COLO668 (cell line): ENCODE measurements around the gene IFI27L2.
"Not testable (repeated sequence)": the region's sequence is repeated elsewhere in the genome, so short reads cannot be mapped to it uniquely, and the experiment has no call there.

Experiments used
- DNase-seq: peaks from one replicate; lab custom pipeline; 2025; ENCODE audit not compliant: unreplicated experiment; lab: John Stamatoyannopoulos, UW

Gene IFI27L2, protein sequence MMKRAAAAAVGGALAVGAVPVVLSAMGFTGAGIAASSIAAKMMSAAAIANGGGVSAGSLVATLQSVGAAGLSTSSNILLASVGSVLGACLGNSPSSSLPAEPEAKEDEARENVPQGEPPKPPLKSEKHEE

DNA sequence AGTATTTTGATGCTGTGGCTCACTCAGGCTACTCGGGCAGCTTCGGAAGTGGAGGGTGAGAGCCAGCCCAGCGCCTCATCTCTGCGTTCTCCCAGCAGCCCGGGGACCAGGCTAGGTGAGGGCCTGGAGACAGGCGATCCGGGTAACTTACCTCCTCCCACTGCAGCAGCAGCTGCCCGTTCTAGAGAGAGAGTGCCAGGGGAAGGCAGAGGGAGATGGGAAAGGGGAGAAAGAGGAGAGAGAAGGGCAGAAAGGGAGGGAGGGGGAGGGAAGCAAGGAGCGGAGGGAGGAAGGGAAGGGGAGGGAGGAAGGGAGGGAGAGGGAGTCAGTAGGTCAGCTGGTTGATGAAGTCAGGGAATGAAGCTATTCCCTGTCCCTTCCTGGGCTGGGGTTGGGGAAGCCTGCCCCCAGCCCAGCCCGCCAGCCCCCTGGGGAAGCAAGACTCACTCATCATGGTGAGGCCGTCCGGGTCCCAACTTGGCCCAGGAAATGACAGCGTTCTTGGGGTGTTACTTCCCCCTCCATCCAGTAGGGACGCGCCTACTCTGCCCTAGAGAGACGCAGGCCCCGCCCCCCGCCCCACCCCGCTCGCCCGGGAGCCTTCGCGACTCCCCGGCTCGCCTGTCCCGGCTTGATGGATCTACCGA, at the start of gene IFI27L2:
TSS of gene IFI27L2 (minus strand) at position 494 of the 647 bp plus-strand sequence. CDS start at position 454, 40 bp downstream.
- DNase-seq: peak; percentile 77

DNA sequence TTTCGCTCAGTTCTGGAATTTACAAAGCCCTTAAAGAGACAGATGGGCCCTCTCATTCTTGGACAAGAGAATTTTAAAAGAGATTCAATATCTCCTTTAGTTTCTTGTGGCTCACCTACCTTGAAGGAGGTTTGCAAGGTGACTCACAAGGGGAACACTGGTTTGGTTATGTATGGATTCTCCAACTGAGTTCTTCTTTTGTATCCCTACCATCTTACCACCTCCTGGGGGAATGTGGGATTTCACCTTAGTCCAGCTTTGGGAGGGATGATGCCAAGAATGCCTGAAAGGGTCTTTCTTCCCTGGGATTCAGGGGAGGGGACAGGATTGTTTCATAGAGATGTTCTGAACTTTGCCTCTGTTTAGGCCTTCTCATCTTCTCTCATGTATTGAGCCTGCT, 48.4 kb upstream of the IFI27L2 start:
- DNase-seq: no peak

DNA sequence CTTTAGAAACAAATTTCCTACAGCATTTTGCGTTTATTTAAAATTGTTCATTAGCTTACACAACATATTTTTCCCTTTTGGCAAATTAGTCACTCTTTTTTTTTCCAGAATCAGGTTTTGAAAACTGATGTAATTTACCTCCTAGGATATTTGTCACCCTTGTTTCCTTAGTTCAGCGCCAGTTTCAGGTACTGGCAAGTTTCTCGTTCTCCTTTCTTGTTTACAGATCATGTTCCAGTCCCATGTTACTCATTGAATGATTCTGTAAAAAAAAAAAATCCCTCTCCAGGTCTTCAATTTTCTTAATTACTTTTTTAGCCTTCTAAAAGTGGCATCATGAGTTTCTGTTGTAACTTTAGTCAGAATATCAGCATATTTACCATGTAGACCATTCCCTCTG, 47.4 kb upstream of the IFI27L2 start:
- DNase-seq: no peak

DNA sequence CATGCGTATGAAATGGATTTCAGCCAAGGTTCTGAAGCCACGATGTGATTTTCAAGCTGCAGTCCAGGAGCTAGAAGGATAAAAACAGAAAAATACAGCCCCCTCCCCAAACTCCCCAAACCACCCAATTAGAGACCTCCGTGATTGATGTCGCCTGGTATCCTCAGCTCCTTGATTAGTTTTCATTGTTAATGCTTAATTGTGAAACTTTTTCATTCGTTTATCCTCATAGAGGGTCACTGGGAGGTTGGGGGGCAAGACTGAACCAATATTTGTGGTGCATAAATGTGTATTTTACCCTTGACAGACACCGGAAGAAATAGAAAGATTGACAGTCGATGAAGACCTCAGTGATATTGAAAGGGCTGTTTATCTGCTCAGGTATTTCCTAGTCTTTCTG, 46.3 kb upstream of the IFI27L2 start:
- no peak for DNase-seq

DNA sequence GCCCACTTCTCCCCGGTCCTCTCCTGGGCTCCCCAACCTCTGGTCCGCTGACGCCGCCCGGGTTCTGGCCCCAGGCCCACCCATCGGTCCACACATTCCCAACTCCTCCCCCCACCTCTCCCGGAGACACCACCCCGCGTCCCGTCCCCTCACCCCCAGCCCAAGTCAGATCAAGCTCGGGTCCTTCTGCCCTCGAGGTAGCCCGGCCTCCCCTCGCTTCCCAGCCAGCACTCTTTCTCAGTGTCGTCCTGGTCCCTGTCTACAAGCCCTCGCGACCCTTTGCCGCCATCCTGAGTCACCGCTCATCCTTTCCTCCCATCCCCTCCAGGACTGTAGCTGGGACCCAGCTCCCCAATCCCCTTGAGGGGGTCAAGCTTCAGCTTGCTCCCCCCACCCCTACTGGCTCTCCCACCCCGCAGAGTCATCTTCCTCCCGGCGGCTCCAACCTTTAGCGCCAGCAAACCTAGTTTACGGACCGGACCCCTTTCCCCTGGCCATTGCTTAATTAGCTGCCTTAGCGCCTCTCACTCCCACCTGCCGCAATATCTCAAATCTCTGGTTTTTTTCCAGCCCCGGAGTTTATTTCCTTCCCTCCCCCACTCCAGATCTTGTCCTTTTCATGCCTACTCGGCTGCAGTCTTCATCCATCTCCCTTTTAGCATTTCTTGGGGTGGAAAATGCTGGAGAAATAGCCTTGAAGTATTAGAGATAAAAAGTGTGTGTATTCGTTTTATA, 45.8 kb upstream of the IFI27L2 start:
- no peak for DNase-seq

DNA sequence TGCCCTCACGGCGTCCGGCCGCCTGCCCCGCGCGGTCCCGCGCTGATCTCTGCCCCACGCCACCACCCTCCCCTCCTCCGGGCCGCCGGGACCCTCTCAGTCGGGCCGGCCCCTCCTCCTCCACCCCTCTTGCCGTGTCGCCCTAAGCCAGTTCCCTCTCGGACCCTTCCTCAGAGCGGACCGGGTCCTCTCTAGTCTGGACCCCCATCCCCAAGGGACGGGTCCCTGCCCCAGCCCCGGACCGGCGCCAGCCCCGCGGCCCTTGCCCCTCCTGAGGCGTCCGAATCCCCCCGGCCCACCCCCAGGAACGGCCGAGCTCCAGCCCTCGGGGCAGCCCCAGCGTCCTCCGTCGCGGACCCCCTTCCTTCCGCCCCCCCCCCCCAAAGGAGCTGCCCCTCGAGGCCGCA, 45.2 kb upstream of the IFI27L2 start:
- no peak for DNase-seq

DNA sequence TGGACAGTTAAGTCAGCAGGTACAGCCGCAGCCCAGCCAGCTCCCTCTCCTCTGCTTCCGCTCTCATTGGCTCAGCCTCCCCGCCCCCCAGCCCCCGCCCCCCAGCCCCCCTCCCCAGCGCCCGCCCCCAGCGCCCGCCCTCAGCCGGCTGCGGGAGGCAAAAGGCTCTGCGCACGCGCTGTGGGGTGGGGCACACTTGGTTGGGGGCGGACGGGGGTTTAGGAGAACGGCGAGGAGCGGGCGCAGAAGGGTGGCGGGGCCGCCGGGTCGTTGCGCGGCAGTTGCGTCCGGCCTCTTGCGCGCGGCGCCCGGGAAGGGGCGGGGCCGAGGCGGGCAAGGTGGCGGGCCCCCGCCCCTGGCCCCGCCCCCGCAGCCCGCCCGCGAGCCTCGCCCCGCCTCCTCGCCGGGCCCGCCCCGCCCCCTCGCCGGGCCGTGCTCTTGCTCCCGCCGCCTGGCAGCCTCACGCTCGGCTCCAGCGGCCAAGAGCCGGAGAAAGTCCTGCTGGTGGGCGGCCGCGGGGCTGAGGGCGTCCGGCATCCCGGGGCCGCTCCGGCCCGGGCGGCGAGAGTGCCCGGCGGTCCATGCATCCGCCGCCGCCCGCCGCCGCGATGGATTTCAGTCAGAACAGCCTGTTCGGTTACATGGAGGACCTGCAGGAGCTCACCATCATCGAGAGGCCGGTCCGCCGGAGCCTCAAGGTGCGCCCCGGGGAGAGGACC, 44.6 kb upstream of the IFI27L2 start, which contains the start of gene PPP4R4:
TSS of gene PPP4R4 (plus strand) at position 438 of the 719 bp plus-strand sequence. CDS start at position 582, 144 bp downstream.
- peak; percentile 91 for DNase-seq

DNA sequence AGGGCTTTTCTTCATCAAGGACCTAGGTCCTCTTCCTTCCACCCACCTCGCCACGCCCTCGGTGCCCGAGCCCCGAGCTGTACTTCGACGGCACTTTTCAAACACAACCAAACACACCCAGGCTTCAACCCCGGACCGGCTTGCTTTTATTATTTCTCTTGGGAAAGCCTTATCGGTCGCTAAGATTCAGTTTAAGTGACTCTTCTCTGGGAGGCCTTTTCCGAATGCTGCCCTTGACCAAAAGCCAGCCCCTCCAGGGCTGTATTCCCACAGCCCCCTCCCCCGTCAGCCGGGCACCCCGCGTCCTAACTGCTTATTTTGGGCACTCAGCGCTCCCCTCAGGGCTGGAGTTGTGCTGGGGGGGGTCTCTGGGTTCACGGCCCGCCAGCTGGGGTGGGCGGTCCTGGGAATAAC, 44.1 kb upstream of the IFI27L2 start:
- no peak for DNase-seq

DNA sequence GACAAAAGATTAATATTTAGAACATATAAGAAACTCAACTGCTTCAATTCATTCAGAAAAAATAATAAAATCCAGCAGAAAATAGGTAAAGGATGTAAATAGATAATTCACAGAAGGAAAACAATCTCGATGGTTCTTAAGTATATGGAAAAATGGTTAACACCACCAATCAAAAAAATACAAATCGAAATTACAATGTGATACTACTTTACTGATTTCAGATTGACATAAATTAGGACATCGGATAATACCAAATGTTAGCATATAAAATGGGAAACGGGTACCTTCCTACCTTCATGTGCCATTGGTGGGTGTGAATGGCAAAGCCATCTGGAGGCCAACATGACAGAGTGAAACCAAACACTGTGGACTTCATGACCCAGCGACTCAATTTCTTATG, 43.1 kb upstream of the IFI27L2 start:
- DNase-seq: no peak

DNA sequence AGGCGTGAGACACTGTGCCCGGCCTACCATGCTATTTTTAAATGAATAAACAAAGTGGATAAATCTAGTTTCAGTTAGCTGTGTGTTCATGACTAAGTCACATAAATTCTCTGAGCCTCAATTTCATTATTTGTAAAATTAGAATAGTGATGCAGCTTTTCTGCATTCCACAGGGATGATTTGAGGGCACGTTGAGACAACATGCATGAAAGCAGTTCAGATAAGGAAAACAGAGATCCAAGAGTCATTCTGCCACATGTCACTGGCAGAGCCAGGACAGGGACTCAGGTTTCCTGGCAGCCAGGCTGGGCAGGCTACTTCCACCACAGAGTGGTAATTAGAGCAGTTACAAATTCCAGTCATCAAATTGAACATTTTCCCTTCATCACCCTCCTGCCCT, 41.8 kb upstream of the IFI27L2 start:
- DNase-seq: no peak

DNA sequence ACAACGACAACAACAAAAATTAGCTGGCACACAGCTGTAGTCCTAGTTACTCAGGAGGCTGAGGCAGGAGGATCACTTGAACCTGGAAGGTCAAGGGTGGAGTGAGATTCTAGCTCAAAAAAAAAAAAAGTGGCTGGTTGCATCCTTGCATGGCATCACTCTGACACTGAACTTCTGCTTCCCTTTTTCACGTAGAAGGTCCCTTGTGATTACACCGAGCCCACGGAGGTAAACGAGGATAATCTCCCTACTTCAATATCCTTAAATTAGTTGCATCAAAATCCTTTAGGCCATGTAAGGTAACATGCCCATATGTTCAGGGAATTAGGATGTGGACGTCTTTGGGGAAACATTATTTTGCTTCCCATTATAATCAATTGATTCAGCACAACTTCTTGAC, 40.7 kb upstream of the IFI27L2 start:
- no peak for DNase-seq

DNA sequence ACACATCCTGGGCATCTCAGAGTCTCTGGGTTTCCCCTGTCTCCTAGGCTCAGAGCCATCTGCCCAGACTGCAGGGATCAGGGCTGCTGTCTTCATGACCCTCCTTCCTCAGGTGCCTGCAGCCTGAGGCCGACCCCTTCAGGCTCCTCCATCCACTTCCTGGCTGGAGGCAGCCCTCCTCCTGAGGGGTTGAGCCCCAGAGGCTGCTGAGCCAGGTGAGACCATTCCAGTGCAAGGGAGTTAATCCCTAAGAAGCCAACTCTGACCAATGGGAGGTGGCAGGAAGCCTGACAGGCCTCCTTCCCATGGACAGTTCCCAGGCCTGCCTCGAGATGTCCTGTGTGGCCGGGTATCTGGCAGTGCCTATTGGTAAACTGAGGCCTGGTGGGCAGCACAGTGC, 36.3 kb upstream of the IFI27L2 start:
- DNase-seq: no peak

DNA sequence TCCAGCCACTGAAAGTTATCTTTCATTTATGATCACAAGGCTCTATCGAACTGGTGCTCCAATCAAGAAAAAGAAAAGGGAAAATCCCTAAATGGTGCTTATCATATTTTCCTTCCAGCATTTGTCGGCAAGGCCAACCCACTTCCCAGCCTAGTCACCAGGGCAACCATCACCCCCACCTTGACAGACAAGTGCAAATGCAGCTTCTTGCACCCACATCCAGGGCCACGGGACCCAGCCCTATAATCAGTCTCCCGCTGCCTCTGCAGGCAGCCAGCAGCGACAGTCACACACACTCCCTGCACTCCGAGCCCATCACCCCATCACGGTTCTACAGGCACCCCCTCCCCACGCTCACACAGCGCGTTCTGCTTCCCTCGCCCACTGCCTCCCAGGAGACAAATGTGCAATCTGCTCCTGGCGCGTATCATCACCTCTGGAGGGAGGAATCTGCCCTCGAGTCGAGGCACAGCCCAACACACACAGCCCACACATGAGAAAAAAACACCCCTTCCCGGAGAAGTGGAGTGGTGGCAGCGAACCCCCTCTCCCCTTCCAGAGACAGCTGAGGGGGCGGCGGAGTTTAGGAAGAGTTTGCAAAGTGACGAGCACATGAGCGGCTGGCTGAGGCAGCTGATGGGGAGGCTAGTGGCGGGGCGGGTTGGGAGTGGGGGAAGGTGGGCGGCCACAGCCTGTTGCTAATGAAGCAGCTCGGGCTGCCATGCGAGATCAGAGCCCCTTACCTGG, 35.5 kb upstream of the IFI27L2 start:
- DNase-seq: no peak

DNA sequence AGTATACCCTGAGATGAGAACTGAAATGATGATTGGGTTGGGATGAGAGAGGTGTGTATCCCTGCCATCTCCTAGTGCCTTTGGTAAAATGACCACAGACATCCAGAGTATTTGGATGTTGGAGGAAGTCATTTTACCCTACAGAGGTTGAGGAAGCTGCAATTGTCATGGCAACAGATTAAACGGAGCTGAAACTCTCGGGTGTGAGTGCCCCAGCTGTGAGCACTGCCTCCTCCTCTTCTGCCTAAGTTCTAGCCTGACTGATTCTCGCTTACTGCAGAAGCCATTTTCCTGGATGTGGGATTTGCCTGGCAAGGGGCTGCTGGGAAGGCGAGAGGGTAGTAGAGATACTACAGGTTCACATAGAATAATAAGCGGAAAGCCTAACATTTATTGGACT, 34.4 kb upstream of the IFI27L2 start:
- no peak for DNase-seq

DNA sequence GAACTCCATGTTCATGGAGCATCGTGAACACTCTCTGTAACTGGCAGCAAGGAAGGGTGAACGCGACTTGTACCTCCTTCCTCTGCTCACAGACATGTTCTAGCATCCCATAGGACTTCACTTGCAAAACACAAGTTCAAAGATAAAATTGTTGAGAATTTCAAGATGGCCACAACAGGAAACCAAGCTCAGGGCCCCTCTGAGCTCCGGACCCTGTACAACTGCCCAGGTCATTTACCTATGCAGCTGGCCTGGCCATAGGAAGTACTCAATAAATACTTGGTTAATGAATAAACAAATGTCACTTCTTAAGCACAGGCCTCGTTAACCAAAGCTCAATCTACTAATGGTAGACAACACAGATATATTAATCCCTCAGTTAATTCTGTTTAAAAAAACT, 33.1 kb upstream of the IFI27L2 start:
- no peak for DNase-seq

DNA sequence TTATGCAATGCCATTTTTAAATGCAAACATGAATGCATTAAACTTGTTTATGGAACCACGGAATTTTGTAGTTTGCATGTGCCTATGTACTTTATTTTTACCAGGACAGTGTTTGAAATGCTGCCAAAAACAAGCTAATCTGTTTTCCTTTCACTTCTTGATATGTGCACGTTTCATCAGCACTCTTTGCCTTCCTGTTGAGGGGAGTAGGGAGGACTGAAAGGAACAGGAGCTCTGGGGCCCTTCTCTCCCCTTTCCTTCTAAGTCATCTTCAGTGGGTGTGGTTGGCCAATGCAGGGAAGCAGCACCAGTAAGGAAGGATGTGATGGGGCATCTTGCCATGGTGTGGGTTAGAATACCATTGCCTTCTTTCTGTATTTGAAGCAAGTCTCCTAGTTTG, 32.6 kb upstream of the IFI27L2 start:
- no peak for DNase-seq

DNA sequence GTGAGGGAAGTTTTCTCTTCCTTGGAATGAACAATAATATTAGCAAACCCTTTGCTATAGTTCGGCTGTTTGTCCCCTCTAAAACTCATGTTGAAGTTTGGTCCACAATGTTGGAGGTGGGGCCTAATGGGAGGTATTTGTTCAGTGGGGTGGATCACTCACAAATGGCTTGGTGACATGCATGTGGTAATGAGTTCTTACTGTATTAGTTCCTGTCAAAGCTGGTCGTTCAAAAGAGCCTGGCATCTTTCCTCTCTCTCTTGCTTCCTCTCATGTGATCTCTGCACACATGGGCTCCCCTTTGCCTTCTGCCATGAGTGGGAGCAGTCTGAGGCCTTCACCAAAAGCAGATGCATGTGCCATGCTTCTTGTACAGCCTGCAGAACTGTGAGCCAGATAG, 31.7 kb upstream of the IFI27L2 start:
- no peak for DNase-seq

DNA sequence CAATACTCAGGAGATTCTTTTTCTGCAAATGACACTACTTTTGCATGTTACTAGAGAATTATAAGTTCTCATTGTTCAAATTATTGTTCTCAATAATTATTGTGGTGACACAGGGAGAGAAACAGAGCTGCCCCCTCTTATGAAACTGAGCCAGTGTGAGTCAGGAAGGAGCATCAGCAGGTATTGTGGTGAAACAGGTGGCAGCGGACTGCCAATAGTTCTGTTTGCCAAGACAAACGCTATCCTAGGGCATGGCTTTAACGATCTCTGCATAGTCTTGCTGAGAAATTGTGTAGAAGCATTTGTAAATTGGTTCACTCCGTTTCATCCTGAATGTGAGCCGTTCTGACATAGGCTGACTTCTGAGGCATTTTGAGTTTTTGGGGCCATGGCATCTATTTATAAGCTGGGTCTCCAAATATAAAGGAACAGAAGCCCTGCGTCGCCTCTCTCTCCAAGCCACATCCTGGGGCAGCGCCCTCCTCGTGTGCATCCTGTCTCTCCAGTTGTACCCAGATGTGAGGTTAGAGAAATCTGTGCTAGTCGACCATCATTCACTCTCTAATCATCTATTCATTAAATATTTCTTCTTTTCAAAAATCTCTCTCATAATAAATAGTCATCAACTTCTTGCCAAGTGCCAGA, 29.0 kb upstream of the IFI27L2 start:
- no peak for DNase-seq

DNA sequence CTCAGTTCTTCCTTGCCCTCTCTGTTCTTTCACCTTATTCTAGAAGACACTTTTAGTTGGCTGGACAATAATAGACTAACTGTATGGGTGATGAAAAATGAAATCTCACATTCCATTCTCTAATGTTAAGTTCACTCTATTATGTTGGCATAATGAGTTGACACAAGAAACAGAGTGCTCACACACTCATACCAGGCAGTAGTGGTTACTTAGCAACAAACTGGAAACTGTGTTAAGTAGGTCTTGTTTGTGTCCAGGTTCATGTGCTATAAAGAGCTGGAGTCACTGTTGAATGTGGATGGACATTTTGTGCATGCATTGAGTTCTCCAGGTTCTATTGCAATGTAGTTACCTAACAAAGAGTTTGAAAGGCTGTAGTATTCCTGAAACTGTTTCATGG, 27.8 kb upstream of the IFI27L2 start:
- DNase-seq: peak; percentile 17

DNA sequence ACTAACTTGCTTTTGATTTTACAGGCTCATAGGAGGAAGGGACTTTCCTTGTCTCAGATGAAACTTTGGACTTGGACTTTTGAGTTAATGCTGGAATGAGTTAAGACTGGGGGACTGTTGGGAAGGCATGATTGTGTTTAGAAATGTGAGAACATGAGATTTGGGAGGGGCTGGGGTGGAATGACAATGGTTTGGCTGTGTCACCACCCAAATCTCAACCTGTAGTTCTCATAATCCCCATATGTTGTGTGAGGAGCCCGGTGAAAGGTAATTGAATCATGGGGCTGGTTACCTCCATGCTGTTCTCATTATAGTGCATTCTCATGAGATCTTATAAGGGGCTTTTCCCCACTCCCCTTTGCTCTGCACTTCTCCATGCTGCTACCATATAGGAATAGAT, 26.7 kb upstream of the IFI27L2 start:
- not testable (repeated sequence) for DNase-seq
